Motor neuron (in vitro differentiated cells): ENCODE data around the gene SPATA6L. TPM values are rescaled to one million over a fixed set of nuclear protein-coding genes. Genes with fewer than 3 reads are reported as not detected.

Experiments used
- ATAC-seq, 8 experiments: fragments of 200-7000 bp; cut with Tn5 transposase; replicated peaks in 6 of 8; 2 replicates each; pipeline ENCODE4 v1.8.0; 2021; ENCODE audit warnings: mild to moderate bottlenecking in 8 of 8, moderate library complexity in 8 of 8
- H3K27ac ChIP-seq, 2 donors: fragments of 250-450 bp; sonication (Bioruptor Pico); 2 replicates each; pipeline ENCODE4 v1.9.0; 2021; ENCODE audit warnings: antibody characterized with exemption in 2 of 2, mild to moderate bottlenecking in 2 of 2, moderate library complexity in 1 of 2
- H3K4me1 ChIP-seq, 2 donors: fragments of 250-450 bp; sonication (Bioruptor Pico); replicated peaks in 1 of 2; 2 replicates each; pipeline ENCODE4 v1.6.1; 2021; ENCODE audit warnings: antibody characterized with exemption in 2 of 2, mild to moderate bottlenecking in 2 of 2, moderate library complexity in 1 of 2
- H3K4me3 ChIP-seq, 5 donors: fragments of 250-450 bp; sonication (Bioruptor Pico); 2 replicates each; pipeline ENCODE4 v1.9.0; 2021; ENCODE audit warnings: antibody characterized with exemption in 5 of 5, mild to moderate bottlenecking in 5 of 5, moderate library complexity in 4 of 5
- WGBS, 10 experiments: fragments of 450-650 bp; shearing (Covaris generic); methylation state at CpG; one replicate each; pipeline ENCODE4 v1.0.0; 2022; 5-methylcytosine and 5-hydroxymethylcytosine counted together
- in situ Hi-C, 9 experiments: fragments of 400-800 bp; cut with MboI; loops; one replicate each; pipeline ENCODE4 v1.15.0; 2021; ENCODE audit warnings: low sequenced_read_pairs in 9 of 9, low pct_unique_long_range_greater_than_20kb in 2 of 9; ENCODE audit not compliant: unreplicated experiment in 9 of 9
- total RNA-seq, 8 experiments: library from RNA; unstranded; fragments of 300-600 nt; gene quantifications; 2 replicates each; pipeline versions ENCODE4 v1.2.3 to v1.2.4, GENCODE V29; 2022

SPATA6L gene
- total RNA-seq, 8 experiments from 2014 or later, result 0.63 to 10.4 (median 2.1) TPM

DNA sequence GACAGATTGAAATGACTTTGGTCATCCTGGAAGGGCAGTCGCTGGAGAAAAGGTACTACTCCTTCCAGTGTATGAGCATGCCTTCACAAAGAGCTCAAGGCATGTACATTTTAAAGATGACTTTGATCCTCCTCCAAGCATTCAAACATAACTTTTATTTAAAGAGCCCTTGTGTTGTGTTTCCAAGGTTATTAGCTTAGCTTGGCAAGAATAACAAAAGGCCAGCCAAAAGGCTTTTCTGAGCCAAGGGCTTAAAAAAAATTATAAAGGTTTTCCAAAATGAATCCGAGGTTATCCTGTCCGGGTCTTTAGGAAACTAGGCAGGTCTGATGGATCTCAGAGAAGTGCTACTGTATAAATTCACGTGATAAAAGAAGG lies 75.2 kb downstream of the SPATA6L start:
- 8 to 95% (median 80%) methylated on average over 1 to 4 of the region's 4 CpGs; no CpG with 5 or more reads in 1 of the 10 experiments for WGBS, 10 experiments
- in situ Hi-C loops, result loop anchor here in 1 of 9 experiments (25.0 kb wide), 1 partner anchor 204 kb away; no protein-coding TSS in a partner anchor
- Histone ChIP-seq H3K4me1 (peaks cover 8 to 9% of the 10 kb centered on the region in 2 donors), H3K27ac (no peak overlapping the region), H3K4me3 (no peak overlapping the region)
- ATAC-seq, result peak in 2 of 8 experiments; percentile 16 to 57

DNA sequence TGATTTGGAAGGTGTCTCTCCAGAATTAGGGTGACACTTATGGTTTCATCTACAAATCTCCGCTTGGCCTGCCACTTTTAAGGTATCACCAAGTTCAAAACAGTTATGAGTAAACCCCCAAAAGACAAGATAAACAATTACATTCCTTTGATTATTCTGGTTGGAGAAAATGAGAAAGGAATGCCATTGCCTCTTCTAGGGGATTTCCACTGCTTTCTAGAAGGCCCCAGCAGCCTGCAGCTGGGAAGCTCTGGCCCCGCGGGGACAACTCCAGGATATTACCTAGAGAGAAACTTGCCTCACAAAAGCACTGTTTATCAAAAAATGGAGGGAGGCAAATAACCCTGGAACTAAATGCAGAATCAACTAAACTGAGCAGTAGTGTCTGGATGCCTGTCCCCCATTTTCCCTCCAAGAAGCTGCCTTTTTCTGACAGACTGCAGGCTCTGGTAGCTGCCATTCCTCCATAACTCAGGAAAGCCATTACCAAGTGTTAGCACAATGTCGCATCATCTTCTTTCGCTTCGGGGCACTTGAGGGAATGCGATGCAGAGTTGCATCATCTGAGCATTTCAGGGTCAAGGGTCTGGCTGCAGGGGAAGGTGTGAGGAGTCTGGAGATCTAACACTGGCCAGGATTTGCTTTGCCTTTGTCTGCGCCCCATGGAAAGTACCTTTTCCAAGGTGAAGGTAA lies 75.7 kb downstream of the SPATA6L start:
- H3K4me1 ChIP-seq, result peaks cover 8 to 9% of the 10 kb centered on the region in 2 donors
- H3K4me3 ChIP-seq, result no peak overlapping the region
- WGBS, 10 experiments, result 74 to 100% (median 88%) methylated on average over 1 to 8 of the region's 8 CpGs; no CpG with 5 or more reads in 1 of the 10 experiments
- in situ Hi-C loops, result loop anchor here in 1 of 9 experiments (25.0 kb wide), 1 partner anchor 203 kb away; no protein-coding TSS in a partner anchor
- ATAC-seq, result peak in 5 of 8 experiments; percentile 27 to 84 (median 55)
- H3K27ac ChIP-seq, result no peak overlapping the region

DNA sequence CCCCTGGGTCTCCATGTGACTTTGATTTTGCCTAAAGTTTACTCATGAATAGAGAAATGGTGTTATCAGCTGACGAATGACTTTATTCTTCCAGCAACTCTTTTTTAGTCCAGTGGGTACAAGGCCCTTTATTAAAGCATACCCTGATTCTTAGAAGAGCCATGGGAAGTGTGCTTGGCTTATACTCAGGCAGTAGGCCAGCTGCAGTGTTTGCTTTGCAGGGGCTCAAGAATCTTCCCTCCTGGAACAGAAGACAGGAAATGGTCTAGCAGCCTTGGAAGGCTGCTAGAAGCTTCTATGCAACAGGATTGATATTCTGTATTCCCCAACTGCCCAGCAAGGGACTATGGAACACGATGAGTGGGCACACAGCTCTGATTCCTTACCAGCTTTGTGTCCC lies 77.6 kb downstream of the SPATA6L start:
- Histone ChIP-seq H3K27ac (no peak overlapping the region), H3K4me3 (no peak overlapping the region), H3K4me1 (peaks cover 8 to 9% of the 10 kb centered on the region in 2 donors)
- in situ Hi-C loops, result loop anchor here in 1 of 9 experiments (25.0 kb wide), 1 partner anchor 201 kb away; no protein-coding TSS in a partner anchor
- no peak for ATAC-seq
- 37 to 100% (median 92%) methylated on average over 1 to 2 of the region's 2 CpGs; no CpG with 5 or more reads in 3 of the 10 experiments for WGBS, 10 experiments

DNA sequence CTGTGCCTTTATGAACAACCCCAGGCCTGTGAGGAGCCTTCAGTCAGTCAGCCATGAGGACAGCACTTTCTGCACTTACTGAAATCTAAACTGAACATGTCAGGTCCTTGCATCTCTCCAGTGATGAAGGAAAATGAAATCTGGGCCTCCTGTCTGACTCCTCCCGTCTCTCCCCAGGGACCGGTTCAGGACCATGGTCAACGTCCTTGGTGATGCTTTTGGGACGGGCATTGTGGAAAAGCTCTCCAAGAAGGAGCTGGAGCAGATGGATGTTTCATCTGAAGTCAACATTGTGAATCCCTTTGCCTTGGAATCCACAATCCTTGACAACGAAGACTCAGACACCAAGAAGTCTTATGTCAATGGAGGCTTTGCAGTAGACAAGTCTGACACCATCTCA lies 81.1 kb downstream of the SPATA6L start:
- WGBS, 10 experiments, result 40 to 100% (median 87%) methylated on average over 1 to 5 of the region's 5 CpGs; no CpG with 5 or more reads in 4 of the 10 experiments
- Histone ChIP-seq H3K4me1 (no peaks in the 10 kb centered on the region), H3K27ac (no peak overlapping the region), H3K4me3 (no peak overlapping the region)
- no peak for ATAC-seq
- in situ Hi-C loops, result loop anchor here in 1 of 9 experiments (25.0 kb wide), 1 partner anchor 198 kb away; no protein-coding TSS in a partner anchor

DNA sequence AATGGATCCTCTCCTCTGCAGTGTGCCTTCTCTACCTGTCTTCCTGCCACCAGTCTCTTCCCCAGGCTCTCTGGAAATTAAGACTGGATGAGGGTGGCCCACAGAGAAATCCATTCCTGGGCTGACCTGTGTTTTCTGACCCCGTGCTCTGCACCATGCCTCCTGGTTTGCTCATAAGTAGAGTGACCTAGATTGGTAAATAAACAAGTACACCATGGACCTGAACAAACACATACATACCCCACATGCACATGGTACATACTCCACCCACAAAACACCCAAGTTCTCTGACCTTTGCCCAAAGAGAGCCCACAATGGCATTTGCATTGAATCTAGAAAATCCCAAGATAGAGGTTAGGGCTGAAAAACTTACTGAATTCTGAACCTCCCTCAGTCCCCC lies 81.6 kb downstream of the SPATA6L start:
- in situ Hi-C loops, result loop anchor here in 1 of 9 experiments (25.0 kb wide), 1 partner anchor 197 kb away; no protein-coding TSS in a partner anchor
- no peak for ATAC-seq
- H3K4me3 ChIP-seq, result no peak overlapping the region
- WGBS, 10 experiments, result 40 to 86% (median 65%) methylated on average over 1 of the region's 1 CpG; no CpG with 5 or more reads in 6 of the 10 experiments
- no peaks in the 10 kb centered on the region for H3K4me1 ChIP-seq
- H3K27ac ChIP-seq, result no peak overlapping the region

DNA sequence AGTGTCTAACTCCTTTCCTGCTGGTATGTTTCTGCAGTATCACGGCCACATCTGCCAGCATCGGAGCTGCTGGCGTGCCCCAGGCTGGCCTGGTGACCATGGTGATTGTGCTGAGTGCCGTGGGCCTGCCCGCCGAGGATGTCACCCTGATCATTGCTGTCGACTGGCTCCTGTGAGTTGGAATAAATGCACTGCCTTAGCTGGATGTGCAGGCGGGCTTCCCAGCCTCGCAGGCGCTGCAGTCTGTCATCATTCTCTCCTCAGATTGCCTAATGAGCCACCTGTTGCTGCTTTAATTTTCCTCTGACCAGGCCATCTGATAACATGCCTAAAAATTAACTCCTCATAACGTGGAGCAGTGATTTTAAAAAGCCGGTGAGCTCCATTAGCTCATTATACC lies 83.3 kb downstream of the SPATA6L start:
- in situ Hi-C loops, result loop anchor here in 1 of 9 experiments (25.0 kb wide), 1 partner anchor 196 kb away; no protein-coding TSS in a partner anchor
- no peak overlapping the region for H3K27ac ChIP-seq
- H3K4me1 ChIP-seq, result no peaks in the 10 kb centered on the region
- 60 to 90% (median 72%) methylated on average over 1 to 7 of the region's 12 CpGs; no CpG with 5 or more reads in 4 of the 10 experiments for WGBS, 10 experiments
- peak in 5 of 8 experiments; percentile 55 to 87 (median 82) for ATAC-seq
- no peak overlapping the region for H3K4me3 ChIP-seq

DNA sequence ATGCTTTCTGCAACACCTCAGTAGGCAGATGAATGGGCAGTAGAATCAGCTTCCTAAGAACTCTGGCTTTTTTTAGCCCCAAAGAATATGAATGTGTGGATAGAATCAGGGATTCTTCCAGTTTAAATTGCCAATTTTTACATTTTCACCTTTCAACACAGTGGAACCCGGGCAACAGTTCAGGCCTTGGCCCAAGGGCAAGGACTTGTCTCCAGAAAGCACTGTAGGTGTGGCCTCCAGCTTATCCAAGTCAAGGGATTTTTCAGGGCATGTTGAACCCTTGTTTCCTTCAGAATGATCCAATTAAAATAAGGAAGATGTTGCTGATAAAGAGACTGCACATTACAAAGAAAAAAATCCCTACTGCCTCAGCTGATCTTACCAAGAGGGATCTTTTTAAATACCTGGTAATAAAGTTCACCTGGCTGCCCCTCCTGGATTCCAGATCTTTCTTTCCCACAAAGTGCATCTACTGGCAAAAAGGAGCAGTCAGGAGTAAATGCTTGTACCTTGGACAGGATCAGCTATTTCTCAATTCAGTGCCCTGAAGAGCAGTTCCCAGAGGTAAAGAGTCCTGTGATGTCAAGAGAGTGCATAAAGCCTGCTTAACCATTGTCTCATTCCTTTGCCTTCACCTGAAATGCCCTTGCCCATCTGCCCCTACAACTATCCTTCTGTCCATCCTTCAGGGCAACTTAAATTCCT lies 84.3 kb downstream of the SPATA6L start:
- H3K27ac ChIP-seq, result no peak overlapping the region
- no peaks in the 10 kb centered on the region for H3K4me1 ChIP-seq
- in situ Hi-C loops, result loop anchor here in 1 of 9 experiments (25.0 kb wide), 1 partner anchor 195 kb away; no protein-coding TSS in a partner anchor
- 17 to 86% (median 67%) methylated on average over 1 of the region's 1 CpG; no CpG with 5 or more reads in 6 of the 10 experiments for WGBS, 10 experiments
- peak in 1 of 8 experiments; percentile 8 for ATAC-seq
- no peak overlapping the region for H3K4me3 ChIP-seq

DNA sequence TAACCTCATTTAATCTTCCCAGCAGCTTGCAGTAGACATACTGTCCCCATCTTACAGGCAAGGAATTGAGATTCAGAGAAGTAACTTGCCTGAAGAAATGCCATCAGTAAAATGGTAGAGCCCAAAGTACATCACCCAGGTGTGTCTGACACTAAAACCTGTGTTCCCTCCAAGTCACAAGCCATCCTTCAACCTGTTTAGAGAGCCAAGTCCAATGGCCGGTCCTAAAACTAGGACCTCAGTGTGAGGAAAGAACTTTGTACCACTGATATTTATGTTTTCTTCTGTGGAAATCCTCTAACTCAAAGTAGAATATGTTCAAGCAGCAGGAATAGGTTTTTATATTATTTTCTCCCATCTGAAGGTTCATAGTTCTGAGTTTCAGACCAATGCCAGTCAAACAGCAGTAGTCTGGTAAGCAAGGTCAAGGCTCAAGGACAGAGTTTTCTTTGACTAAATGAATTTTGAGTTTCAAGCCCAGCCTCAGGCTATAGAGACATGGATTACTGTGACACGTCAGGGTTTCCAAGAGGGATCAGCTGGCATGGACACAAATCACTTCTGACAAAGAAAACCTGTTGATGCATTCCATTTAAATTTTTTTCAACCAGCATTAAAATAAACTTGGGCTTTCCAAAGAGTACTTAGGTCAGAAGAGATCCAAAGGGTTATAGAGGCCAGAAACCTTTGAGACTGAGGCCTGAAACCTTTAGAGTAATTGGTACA lies 85.1 kb downstream of the SPATA6L start:
- Histone ChIP-seq H3K4me3 (no peak overlapping the region), H3K4me1 (no peaks in the 10 kb centered on the region), H3K27ac (no peak overlapping the region)
- ATAC-seq, result peak in 1 of 8 experiments; percentile 38
- in situ Hi-C loops, result loop anchor here in 1 of 9 experiments (25.0 kb wide), 1 partner anchor 194 kb away; no protein-coding TSS in a partner anchor
- WGBS, 10 experiments, result 10 to 100% (median 75%) methylated on average over 1 to 2 of the region's 2 CpGs; no CpG with 5 or more reads in 1 of the 10 experiments

DNA sequence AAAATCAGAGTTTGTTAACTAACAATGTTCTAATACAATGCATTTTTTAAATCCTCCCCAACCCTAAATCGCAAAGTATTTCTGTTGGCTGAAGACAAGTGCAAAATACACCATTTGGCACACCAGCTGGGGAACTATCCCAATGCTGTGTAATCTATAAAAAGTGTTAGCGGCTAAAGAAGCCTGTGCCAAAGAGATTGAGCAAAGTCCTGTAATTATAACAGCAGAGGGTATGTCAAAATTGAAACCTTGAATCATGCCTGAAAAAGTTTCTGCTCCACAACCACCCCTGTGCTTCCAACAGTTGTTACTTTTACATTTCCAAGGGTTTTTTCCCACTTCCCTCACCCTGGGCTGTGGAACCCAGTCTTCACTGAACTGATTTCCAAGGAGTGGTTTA lies 87.3 kb downstream of the SPATA6L start:
- no peaks in the 10 kb centered on the region for H3K4me1 ChIP-seq
- ATAC-seq, result no peak
- 0 to 100% (median 91%) methylated on average over 1 to 2 of the region's 2 CpGs; no CpG with 5 or more reads in 2 of the 10 experiments for WGBS, 10 experiments
- H3K4me3 ChIP-seq, result no peak overlapping the region
- no peak overlapping the region for H3K27ac ChIP-seq
- in situ Hi-C loops, result loop anchor here in 1 of 9 experiments (25.0 kb wide), 1 partner anchor 192 kb away; no protein-coding TSS in a partner anchor

DNA sequence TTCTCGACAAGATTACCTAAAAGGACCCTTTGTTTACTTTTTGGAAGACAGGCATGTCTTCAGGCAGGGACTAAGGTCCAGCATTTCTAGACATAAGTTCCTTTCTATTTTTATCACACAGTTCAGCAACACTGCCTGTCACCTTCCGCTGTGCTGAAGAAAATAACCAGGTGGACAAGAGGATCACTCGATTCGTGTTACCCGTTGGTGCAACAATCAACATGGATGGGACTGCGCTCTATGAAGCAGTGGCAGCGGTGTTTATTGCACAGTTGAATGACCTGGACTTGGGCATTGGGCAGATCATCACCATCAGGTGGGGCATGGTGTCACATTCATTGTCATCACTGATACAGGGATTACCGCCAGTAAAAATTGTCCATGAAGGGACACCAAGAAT lies 89.8 kb downstream of the SPATA6L start:
- Histone ChIP-seq H3K4me1 (peaks cover 0 to 4% of the 10 kb centered on the region in 2 donors), H3K4me3 (no peak overlapping the region), H3K27ac (no peak overlapping the region)
- 78 to 100% (median 90%) methylated on average over 2 to 7 of the region's 8 CpGs; no CpG with 5 or more reads in 1 of the 10 experiments for WGBS, 10 experiments
- in situ Hi-C loops, result loop anchor here in 1 of 9 experiments (25.0 kb wide), 1 partner anchor 189 kb away; no protein-coding TSS in a partner anchor
- ATAC-seq, result no peak

DNA sequence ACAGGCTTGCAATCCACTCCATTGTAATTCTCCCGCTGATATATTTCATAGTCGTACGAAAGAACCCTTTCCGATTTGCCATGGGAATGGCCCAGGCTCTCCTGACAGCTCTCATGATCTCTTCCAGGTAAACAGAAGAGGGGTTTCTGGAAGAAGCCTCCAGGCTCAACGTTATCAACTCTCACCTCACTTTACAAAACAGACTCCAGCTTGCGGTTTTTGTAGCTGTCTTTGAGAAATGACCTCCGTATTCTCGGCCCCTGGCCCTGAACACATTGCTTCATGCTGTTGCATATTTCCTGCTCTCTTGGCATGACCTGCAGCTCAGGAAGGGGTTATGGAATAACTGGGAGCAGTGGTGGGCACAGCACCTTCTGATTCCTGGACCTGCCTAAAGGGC lies 90.3 kb downstream of the SPATA6L start:
- 58 to 100% (median 86%) methylated on average over 1 to 8 of the region's 8 CpGs; no CpG with 5 or more reads in 1 of the 10 experiments for WGBS, 10 experiments
- in situ Hi-C loops, result loop anchor here in 1 of 9 experiments (25.0 kb wide), 1 partner anchor 189 kb away; no protein-coding TSS in a partner anchor
- no peak overlapping the region for H3K27ac ChIP-seq
- H3K4me1 ChIP-seq, result peaks cover 0 to 4% of the 10 kb centered on the region in 2 donors
- no peak for ATAC-seq
- H3K4me3 ChIP-seq, result no peak overlapping the region

DNA sequence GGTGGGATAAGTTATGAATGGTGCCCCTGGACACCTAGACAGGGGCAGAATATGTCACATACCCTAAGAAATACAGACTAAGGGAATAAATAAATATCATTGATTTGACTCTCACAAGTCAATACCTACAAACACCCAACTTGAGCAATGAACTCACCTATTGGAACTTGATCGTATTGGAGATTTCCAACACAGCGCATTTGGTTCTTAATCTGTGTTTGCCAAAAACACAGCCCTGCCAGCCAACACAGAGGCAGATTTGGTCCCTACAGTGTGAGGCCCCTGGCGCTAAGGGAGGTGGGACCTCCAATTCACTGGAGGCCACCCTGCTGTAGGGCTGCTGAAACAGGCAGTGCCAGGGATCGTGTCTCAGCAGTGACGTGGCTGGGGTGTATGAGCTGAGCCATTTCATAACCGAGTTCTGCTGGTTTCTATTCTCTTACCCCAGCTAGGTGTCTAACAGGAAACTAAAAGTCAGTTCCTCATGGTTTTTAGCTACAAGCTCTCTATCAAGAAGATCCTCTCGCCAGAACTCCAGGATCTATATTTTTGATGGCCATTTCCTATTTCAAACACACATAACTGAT lies 91.5 kb downstream of the SPATA6L start:
- Histone ChIP-seq H3K27ac (no peak overlapping the region), H3K4me3 (no peak overlapping the region)
- WGBS, 10 experiments, result 17 to 100% (median 83%) methylated on average over 1 to 5 of the region's 7 CpGs; no CpG with 5 or more reads in 2 of the 10 experiments

More for the DNA sequence above, 91.5 kb downstream of the SPATA6L start:
- ATAC-seq, result no peak
- in situ Hi-C loops, result loop anchor here in 1 of 9 experiments (25.0 kb wide), 1 partner anchor 187 kb away; no protein-coding TSS in a partner anchor
- peaks cover 0 to 4% of the 10 kb centered on the region in 2 donors for H3K4me1 ChIP-seq
